ENCODE data around the gene GIT1.

- TF ChIP-seq CTCF (IDR thresholded peaks at IDR 0.05) (peak; percentile 91 to 98 (median 96)), POLR2AphosphoS5 (IDR thresholded peaks at IDR 0.05) (peak in 1 of 2 donors; percentile 8)
These were observed 2.5 kb upstream of the GIT1 start for GRCh38 chr17:29591737-29592608.
